ENCODE measurements around the gene LRFN2. TPM values are rescaled to one million over a fixed set of nuclear protein-coding genes. Genes with fewer than 3 reads are reported as not detected.

LRFN2 gene
- total RNA-seq, 1 experiment from 2014 or later: not detected

DNA sequence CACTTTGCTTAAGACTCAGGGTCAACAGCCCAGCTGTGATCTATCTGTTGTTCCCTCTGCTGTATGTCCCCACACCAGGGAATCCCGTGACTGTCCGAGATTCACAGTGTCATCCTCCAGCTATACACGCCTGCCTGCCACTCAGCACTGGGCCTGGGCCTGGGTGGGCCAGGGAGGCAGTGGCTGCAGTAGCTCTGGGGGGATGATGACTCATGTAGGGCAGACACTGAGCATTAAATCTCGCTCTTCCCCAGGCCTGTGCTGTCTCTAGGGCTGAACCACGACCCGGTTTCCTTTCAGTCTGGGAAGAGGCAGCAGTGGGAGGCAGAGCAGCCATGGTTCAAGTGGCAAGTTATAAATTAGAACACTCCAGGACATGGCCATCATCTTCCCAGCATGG is 173.9 kb downstream of the LRFN2 start:
- Histone ChIP-seq H3K9me3 (ENCODE audit: low read length) (no peaks in the 10 kb centered on the region), H4K20me1 (ENCODE audit: insufficient read depth, low read depth, low read length) (no peaks in the 10 kb centered on the region), H3K4me1 (ENCODE audit: low read length) (no peaks in the 10 kb centered on the region), H3K27ac (ENCODE audit: low read length) (no peak overlapping the region), H3K79me2 (ENCODE audit: low read length) (no peaks in the 10 kb centered on the region), H3K9ac (ENCODE audit: low read length) (no peak overlapping the region), H2AFZ (ENCODE audit: low read length) (no peak overlapping the region), H3K9me2 (replicated peaks; ENCODE audit: insufficient read depth, low read length) (no peaks in the 10 kb centered on the region), H3K27me3 (ENCODE audit: low read length) (no peaks in the 10 kb centered on the region), H3K36me3 (ENCODE audit: insufficient read depth, low read length) (no peaks in the 10 kb centered on the region), H3K4me3 (ENCODE audit: low read length) (no peak overlapping the region), H3K4me2 (ENCODE audit: low read depth, low read length, poor library complexity, severe bottlenecking) (no peak overlapping the region)
- DNase-seq: no peak

DNA sequence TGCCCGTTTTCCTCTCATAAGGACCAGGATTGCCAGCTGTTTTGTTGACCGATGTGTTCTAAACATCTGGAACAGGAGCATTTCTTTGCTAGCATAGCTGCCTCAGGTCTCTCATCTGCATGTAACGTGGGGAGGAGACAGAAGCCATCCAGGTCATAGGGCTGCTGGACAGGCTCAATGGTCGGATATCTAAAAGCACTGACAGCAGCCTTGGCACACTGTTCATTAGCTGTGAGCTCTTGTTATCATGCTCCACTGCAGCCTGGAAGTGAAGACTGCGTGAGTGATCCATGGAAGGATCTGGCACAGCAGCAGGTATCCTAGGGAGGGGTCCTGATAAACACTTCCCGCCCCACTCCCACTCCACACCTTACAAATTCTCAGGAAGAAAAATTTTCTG is 175.3 kb downstream of the LRFN2 start:
- H3K27me3 ChIP-seq (ENCODE audit: low read length): no peaks in the 10 kb centered on the region
- no peaks in the 10 kb centered on the region for H3K9me2 ChIP-seq (replicated peaks; ENCODE audit: insufficient read depth, low read length)
- H2AFZ ChIP-seq (ENCODE audit: low read length): no peak overlapping the region
- no peaks in the 10 kb centered on the region for H4K20me1 ChIP-seq (ENCODE audit: insufficient read depth, low read depth, low read length)
- no peak for DNase-seq
- H3K9ac ChIP-seq (ENCODE audit: low read length): no peak overlapping the region
- no peak overlapping the region for H3K27ac ChIP-seq (ENCODE audit: low read length)
- H3K79me2 ChIP-seq (ENCODE audit: low read length): no peaks in the 10 kb centered on the region
- no peaks in the 10 kb centered on the region for H3K4me1 ChIP-seq (ENCODE audit: low read length)
- no peaks in the 10 kb centered on the region for H3K9me3 ChIP-seq (ENCODE audit: low read length)
- H3K36me3 ChIP-seq (ENCODE audit: insufficient read depth, low read length): no peaks in the 10 kb centered on the region
- no peak overlapping the region for H3K4me2 ChIP-seq (ENCODE audit: low read depth, low read length, poor library complexity, severe bottlenecking)
- H3K4me3 ChIP-seq (ENCODE audit: low read length): no peak overlapping the region

DNA sequence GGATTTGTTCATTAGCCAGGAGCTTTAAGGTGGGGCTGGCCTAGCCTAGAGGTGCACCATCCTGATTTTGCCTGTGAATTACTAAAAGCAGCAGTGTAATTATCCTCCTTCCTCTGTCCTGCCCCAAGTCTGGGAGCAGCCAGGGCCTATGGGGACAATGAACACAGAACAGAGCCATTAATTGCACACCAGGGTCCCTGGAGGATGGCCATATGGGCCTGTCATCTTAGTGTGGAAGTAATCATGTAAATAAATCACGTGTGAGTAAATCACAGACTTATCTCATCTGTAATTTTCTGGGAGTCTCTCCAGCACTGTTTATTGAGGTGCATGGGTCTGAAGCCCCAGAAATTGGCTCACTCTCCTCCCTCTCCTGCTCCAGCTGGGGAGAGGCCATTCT is 176.3 kb downstream of the LRFN2 start:
- Histone ChIP-seq H3K27ac (ENCODE audit: low read length) (no peak overlapping the region), H2AFZ (ENCODE audit: low read length) (no peak overlapping the region), H3K79me2 (ENCODE audit: low read length) (no peaks in the 10 kb centered on the region), H3K27me3 (ENCODE audit: low read length) (no peaks in the 10 kb centered on the region), H3K4me2 (ENCODE audit: low read depth, low read length, poor library complexity, severe bottlenecking) (no peak overlapping the region), H3K4me1 (ENCODE audit: low read length) (no peaks in the 10 kb centered on the region), H3K9me3 (ENCODE audit: low read length) (no peaks in the 10 kb centered on the region), H3K36me3 (ENCODE audit: insufficient read depth, low read length) (no peaks in the 10 kb centered on the region), H3K9ac (ENCODE audit: low read length) (no peak overlapping the region), H4K20me1 (ENCODE audit: insufficient read depth, low read depth, low read length) (no peaks in the 10 kb centered on the region), H3K9me2 (replicated peaks; ENCODE audit: insufficient read depth, low read length) (no peaks in the 10 kb centered on the region), H3K4me3 (ENCODE audit: low read length) (no peak overlapping the region)
- DNase-seq: no peak

DNA sequence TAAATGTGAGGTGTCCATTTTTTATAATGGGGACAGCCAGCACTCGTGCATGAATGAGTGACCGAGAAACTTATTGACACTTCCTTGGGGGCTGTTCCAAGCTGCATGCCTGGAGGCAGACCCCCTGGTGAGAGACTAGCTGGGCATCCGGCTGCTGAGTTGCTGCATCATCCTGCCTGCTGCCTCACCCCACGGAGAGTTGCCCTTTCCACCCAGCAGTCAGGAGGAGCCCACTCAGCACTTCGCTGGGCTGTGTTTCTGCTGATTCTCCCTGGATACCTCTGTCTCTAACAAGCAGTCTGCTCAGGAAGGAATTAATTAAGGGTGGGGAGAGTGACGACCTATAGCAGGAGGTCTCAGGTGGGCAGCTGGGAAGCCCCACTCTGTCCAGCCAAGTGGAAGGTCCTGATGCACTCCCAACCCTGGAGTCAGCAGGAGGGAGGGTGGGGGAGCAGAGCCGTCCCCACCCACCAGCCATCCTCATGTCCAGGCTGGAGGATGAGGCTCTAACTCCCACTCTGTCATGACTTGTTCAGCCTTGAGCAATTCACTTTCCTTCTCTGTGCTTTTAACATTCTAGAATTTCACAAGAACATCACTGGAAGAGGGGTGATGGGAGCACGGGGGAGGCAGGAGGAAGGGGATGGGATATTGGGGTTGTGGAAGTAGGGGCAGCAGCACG is 177.3 kb downstream of the LRFN2 start:
- H2AFZ ChIP-seq (ENCODE audit: low read length): no peak overlapping the region
- H3K9me2 ChIP-seq (replicated peaks; ENCODE audit: insufficient read depth, low read length): no peaks in the 10 kb centered on the region
- H3K9ac ChIP-seq (ENCODE audit: low read length): no peak overlapping the region
- H4K20me1 ChIP-seq (ENCODE audit: insufficient read depth, low read depth, low read length): no peaks in the 10 kb centered on the region
- H3K4me3 ChIP-seq (ENCODE audit: low read length): no peak overlapping the region
- no peaks in the 10 kb centered on the region for H3K79me2 ChIP-seq (ENCODE audit: low read length)
- no peaks in the 10 kb centered on the region for H3K27me3 ChIP-seq (ENCODE audit: low read length)
- no peaks in the 10 kb centered on the region for H3K4me1 ChIP-seq (ENCODE audit: low read length)
- H3K36me3 ChIP-seq (ENCODE audit: insufficient read depth, low read length): no peaks in the 10 kb centered on the region
- no peak for DNase-seq
- H3K9me3 ChIP-seq (ENCODE audit: low read length): no peaks in the 10 kb centered on the region
- no peak overlapping the region for H3K27ac ChIP-seq (ENCODE audit: low read length)
- H3K4me2 ChIP-seq (ENCODE audit: low read depth, low read length, poor library complexity, severe bottlenecking): no peak overlapping the region

DNA sequence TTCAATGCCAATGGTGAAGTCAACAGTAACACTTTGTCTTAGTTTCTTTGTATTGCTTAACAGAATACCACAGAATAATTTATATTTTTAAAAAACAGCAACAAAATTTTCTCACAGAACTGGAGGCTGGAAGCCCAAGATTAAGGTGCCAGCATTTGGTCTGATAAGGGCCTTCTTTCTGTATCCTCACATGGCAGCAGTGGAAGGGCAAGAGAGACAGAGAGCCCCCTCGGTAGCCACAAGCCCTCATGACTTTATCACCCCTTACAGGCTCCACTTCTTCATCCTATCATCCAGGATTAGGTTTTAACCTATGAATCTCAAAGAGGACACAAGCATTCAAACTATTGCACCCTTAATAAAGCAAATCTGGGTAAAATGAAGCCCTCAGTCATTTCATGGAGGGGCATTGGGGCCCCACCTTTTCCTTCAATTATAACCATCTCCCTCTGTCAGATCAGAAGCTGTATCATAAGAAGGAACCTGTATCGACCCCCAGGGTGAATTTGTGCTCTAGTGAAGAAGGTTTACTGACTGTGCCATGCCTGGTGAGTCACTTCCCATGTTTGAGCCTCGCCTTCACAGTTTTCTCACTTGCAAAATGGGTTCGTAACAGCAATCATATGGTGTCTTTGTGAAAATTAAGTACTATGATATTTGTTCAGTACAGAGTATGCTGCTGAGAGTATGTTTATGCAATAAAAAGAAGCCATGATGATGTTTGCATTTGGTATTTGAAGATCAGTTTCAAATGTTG is 178.2 kb downstream of the LRFN2 start:
- Histone ChIP-seq H2AFZ (ENCODE audit: low read length) (no peak overlapping the region), H3K79me2 (ENCODE audit: low read length) (no peaks in the 10 kb centered on the region), H4K20me1 (ENCODE audit: insufficient read depth, low read depth, low read length) (no peaks in the 10 kb centered on the region), H3K9me3 (ENCODE audit: low read length) (no peaks in the 10 kb centered on the region), H3K27ac (ENCODE audit: low read length) (no peak overlapping the region), H3K9ac (ENCODE audit: low read length) (no peak overlapping the region), H3K27me3 (ENCODE audit: low read length) (no peaks in the 10 kb centered on the region), H3K4me2 (ENCODE audit: low read depth, low read length, poor library complexity, severe bottlenecking) (no peak overlapping the region), H3K4me1 (ENCODE audit: low read length) (no peaks in the 10 kb centered on the region), H3K4me3 (ENCODE audit: low read length) (no peak overlapping the region), H3K36me3 (ENCODE audit: insufficient read depth, low read length) (no peaks in the 10 kb centered on the region), H3K9me2 (replicated peaks; ENCODE audit: insufficient read depth, low read length) (no peaks in the 10 kb centered on the region)
- no peak for DNase-seq

DNA sequence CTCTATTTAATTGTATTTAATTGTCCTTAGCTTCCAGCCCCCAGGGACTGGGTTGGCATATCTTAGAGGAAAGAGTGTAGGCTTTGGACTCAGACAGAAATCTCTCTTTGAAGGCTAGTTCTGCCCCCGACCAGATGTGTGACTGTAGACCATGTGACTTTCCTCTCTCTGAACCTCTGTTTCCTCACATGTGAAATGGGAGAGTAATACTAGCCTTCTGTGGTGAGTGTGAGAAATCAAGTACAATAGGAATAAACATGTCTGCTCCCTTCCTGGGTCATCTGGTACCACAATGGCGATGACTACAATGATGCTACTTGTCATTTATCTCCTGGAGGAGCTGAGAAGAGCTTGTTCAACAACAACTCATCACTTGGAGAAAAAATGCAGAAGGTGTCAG is 179.9 kb downstream of the LRFN2 start:
- Histone ChIP-seq H3K4me1 (ENCODE audit: low read length) (no peaks in the 10 kb centered on the region), H3K9me3 (ENCODE audit: low read length) (no peaks in the 10 kb centered on the region), H4K20me1 (ENCODE audit: insufficient read depth, low read depth, low read length) (no peaks in the 10 kb centered on the region), H3K27ac (ENCODE audit: low read length) (no peak overlapping the region), H3K36me3 (ENCODE audit: insufficient read depth, low read length) (no peaks in the 10 kb centered on the region), H3K9me2 (replicated peaks; ENCODE audit: insufficient read depth, low read length) (no peaks in the 10 kb centered on the region), H2AFZ (ENCODE audit: low read length) (no peak overlapping the region), H3K9ac (ENCODE audit: low read length) (no peak overlapping the region), H3K27me3 (ENCODE audit: low read length) (no peaks in the 10 kb centered on the region), H3K4me3 (ENCODE audit: low read length) (no peak overlapping the region), H3K4me2 (ENCODE audit: low read depth, low read length, poor library complexity, severe bottlenecking) (no peak overlapping the region), H3K79me2 (ENCODE audit: low read length) (no peaks in the 10 kb centered on the region)
- DNase-seq: no peak

DNA sequence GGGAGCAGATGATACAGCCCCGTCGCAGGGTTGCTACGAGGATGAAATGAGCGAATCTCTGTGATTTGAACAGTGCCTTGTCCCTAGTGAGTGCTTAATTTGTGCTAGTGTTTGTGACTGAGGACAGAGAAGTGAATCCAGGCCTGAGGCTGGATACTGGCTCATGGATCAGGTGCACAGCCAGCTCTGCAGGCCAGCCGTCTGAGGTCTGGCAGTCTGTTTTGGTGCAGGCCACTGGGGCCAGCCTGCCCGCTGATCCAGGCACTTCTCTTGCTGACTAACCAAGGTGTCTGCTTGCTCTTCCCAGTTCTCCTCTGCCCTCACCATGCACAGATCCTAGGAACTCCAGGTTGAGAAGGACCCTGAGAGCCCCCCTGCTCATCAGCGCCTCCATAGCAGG is 181.0 kb downstream of the LRFN2 start:
- no peaks in the 10 kb centered on the region for H3K9me2 ChIP-seq (replicated peaks; ENCODE audit: insufficient read depth, low read length)
- DNase-seq: no peak

DNA sequence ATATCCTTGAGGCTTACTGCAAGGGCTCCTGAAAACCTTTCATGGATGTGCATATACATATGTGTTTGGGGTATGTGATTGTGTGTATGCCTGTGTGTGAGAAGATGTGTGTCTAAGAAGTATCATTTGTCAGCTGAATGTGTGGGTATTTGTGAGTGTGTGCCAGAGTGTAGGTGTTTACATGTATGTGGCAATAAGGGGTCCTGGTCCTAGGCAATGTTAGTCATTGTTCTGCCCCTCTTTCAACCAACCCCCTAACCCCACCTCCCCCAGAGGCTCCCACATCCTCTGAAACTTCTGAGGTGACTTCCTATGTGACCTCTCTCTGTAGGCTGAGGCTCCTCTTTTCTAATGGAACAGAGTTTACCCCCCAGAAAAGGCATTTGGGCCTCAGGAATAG is 186.4 kb downstream of the LRFN2 start:
- Histone ChIP-seq H3K9me2 (replicated peaks; ENCODE audit: insufficient read depth, low read length) (no peaks in the 10 kb centered on the region), H3K9ac (ENCODE audit: low read length) (no peak overlapping the region), H3K27me3 (ENCODE audit: low read length) (no peaks in the 10 kb centered on the region), H4K20me1 (ENCODE audit: insufficient read depth, low read depth, low read length) (no peaks in the 10 kb centered on the region), H2AFZ (ENCODE audit: low read length) (no peak overlapping the region), H3K27ac (ENCODE audit: low read length) (no peak overlapping the region), H3K79me2 (ENCODE audit: low read length) (no peaks in the 10 kb centered on the region), H3K9me3 (ENCODE audit: low read length) (no peaks in the 10 kb centered on the region), H3K36me3 (ENCODE audit: insufficient read depth, low read length) (no peaks in the 10 kb centered on the region), H3K4me1 (ENCODE audit: low read length) (no peaks in the 10 kb centered on the region), H3K4me3 (ENCODE audit: low read length) (no peak overlapping the region), H3K4me2 (ENCODE audit: low read depth, low read length, poor library complexity, severe bottlenecking) (no peak overlapping the region)
- no peak for DNase-seq

More for the DNA sequence above, 181.0 kb downstream of the LRFN2 start:
- Histone ChIP-seq H3K4me3 (ENCODE audit: low read length) (no peak overlapping the region), H3K4me2 (ENCODE audit: low read depth, low read length, poor library complexity, severe bottlenecking) (no peak overlapping the region), H3K27me3 (ENCODE audit: low read length) (no peaks in the 10 kb centered on the region), H2AFZ (ENCODE audit: low read length) (no peak overlapping the region), H3K79me2 (ENCODE audit: low read length) (no peaks in the 10 kb centered on the region), H3K27ac (ENCODE audit: low read length) (no peak overlapping the region), H3K9me3 (ENCODE audit: low read length) (no peaks in the 10 kb centered on the region), H4K20me1 (ENCODE audit: insufficient read depth, low read depth, low read length) (no peaks in the 10 kb centered on the region), H3K9ac (ENCODE audit: low read length) (no peak overlapping the region), H3K4me1 (ENCODE audit: low read length) (no peaks in the 10 kb centered on the region), H3K36me3 (ENCODE audit: insufficient read depth, low read length) (no peaks in the 10 kb centered on the region)

Measured in Karpas-422 (cell line).